NCI-H2029 (cell line): ENCODE measurements around the gene TMEM132D.
"Not testable (repeated sequence)": the region's sequence is repeated elsewhere in the genome, so short reads cannot be mapped to it uniquely, and the experiment has no call there.

Experiments used
- DNase-seq: peaks from one replicate; lab custom pipeline; 2025; lab: John Stamatoyannopoulos, UW

Gene TMEM132D

DNA sequence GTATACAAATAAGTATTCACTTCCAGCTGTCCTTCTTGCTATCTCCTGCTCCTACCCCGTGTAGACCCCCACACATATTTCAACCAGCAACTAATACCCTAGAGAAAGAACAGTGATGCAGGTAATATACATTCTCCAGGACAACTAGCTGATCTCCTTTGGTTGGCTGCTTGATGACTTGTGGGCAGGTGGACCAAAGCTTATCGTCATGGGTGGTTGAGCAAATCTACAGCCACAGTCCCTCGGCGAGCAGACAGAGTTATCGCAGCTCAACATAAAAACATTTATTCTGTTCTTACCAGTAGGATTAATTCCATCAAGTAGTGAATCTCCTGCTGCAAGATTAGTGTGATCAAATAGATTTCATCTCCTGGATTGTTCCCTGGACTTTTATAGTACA, 314.3 kb downstream of the TMEM132D start:
- no peak for DNase-seq

DNA sequence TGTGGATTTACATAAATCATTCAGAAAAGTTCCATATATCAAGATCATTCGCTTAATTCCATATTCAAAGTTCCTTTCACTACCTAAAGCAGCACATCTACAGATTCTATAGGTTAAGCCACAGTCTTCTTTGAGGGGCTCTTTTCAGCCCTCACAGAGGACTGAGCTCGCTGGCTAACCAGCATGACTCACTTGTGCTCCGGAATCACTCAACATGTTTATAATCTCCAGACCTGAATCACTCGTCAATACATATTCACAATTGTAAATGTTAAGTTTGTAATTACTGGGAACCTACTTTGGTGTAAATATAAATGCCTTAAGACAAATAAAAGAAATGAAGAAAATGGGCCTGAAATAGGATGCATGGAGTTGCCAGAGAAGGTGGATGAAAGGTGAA, 315.7 kb downstream of the TMEM132D start:
- no peak for DNase-seq

DNA sequence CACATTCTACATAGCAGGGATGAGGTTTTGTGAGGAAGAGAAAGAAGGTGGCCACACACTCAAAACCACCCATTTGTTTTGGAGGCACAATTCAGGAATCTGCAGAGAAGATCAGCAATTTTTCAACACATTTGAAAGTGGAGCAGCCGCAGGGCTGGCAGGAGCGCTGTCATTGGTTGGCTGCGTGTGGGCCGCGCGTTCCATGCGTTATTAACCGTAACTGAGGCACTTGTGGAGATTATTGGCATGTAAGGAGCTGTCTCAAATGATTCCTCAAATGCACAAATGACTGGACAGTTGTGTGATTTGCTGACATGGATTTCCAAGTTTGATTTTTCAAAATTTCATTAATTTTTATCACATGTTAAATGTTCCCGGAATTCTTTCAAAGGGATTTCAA, 318.5 kb downstream of the TMEM132D start:
- DNase-seq, result no peak

DNA sequence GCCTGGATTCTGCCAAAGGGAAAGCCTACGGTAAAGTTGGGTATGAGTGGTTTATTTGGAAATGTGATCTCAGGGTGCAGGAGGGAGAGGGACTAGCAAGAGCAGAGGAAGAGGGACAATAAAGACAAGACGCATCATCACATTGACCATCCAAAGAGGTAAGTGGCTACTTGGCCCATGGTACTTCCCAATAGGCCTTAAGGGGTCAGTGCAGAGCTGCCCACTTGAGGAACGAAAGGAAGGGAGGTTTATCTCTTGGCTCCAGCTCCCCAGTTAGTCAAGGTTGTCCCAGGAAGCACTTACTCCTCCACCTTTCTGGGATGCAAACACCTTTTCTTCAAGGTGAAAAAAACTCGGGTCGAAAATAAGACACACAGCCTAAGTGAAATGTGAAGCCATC, 323.9 kb downstream of the TMEM132D start:
- no peak for DNase-seq

DNA sequence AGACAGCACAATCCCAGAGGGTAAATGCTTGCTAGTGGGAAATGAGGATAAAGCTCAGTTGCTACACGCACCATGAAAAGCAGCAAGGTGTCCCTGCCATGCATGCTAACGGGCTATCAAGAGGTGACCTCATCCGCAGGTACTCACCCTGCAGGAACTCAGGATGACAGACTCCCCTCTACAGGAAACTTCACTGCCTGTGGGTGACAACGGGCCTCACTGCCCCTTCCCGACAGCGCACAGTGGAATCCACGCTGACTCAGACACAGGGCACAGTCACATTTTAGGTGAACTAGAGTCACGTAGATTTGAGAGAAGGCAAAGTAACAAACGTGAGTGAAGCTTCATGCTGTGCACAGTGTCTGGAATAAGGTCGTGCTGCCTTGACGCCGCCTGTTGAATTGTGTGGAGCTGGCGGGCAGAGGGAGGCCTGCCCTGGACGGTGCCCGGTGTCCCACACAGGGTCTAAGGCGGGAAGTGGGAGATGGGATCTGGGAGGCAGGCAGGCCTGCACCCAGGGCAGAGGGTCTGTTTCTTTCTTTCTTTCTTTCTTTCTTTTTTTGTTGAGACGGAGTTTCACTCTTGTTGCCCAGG, 331.8 kb downstream of the TMEM132D start:
- DNase-seq, result no peak

DNA sequence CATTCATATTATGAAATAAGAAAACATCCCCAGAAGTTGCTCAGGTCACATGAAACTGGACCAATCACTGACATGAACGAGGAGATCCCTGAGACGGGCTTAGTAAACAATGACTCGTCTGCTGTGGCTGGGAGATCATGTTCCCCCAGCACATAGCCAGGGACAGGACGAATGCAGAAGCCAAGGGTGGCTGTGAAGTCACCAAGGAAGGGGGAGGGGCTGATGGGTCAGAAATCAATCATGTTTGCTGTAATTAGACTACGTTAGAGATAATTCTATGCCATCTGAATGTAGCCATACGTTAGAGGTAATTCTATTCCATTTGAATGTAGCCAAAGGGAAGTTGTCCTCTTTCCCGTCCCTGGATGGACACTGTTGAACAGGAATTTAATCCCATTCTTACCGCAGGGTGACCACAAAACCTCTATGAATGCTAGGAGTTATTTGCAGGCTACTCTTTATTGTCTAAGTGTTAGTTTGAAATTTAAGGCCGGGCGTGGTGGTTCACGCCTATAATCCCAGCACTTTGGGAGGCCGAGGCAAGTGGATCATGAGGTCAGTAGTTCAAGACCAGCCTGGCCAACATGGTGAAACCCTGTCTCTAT, 332.9 kb downstream of the TMEM132D start:
- peak; percentile 25 for DNase-seq

DNA sequence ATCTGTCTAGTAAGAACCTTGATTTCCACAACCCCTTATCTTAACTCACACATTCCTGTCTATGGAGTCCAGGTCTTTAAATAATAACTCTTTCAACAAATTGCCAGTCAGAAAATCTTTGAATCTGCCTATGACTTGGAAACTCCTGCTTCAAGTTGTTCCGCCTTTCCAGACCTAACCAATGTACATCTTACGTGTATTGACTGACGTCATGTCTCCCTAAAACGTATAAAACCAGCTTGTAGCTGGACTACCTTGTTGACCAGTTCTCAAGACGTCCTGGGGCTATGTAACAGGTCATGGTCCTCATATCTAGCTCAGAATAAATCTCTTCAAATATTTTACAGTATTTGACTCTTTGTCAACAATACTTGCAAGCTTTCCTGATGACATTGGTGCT, 337.0 kb downstream of the TMEM132D start:
- DNase-seq, result no peak

DNA sequence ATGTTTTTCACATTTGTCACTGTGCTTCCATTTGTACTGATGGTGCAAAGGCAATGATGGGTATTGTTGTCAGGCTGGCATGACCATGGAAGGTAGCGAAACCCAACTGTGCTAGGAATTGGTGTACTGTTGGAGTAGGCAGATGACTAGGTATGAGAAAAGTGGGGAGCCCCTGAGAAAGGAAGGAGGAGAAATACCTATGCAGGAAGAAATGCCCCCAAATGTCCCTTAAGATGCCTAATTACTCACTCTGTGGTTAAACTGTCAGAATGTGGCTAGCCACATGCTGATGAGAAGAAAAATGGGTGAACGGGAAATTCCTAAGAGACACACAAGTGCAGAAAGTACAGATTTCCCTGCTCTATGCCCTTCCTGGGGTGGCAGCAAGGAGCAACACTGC, 339.1 kb downstream of the TMEM132D start:
- DNase-seq, result no peak

DNA sequence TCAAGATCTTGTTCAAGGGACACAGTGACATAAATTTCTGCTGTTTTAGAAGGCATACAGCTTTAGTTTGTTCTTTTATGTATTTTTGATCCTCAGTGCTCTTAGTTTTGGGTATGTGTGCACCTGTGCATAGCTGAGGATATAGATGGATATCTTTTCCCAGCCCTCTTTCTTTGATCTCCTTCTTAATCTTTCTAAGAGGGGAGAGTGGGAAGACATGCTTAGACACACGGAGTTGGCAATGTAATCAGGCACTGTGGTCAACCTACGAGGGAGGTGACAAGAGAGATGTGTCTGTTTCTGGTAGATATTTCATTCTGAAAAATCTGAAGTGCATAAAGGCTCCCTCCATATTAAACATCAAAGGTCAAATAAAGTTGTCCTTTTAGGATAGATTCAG, 340.6 kb downstream of the TMEM132D start:
- no peak for DNase-seq

DNA sequence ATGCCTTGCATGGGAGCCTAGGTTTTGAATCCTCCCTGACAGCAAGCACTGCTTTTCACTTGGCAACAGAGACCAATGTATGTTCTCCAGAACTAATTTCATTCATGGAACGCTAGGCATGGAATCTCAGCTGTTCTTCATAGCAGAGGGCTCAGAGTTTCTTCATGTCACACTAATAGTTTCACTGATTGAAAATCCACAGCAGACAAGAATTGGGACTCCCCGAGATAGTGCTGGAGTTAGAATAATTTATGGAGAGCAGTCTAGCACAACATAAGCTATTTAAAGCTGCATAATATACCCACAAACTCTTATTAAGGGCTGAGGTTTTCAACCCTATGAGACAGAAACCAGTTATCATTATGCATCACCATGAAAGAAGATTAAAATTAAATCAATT, 342.5 kb downstream of the TMEM132D start:
- DNase-seq, result no peak

DNA sequence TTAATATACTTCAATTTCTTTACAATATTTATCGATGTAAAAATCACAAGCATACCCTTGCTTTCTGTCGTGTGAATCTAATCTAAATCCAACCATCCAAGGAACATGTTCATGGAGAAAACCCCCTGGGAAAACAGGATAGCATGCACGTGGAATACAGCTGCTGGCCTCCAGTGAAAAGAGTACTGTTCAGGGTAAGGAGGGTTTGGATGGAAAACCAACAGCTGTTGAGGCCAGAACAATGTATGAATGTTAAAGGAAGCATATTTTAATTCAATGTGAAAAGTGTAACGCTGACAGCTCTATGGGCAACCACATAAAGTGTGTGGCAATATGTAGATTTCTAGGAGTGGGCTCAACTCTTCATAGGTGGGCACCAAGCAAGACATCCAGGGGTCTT, 344.0 kb downstream of the TMEM132D start:
- no peak for DNase-seq

DNA sequence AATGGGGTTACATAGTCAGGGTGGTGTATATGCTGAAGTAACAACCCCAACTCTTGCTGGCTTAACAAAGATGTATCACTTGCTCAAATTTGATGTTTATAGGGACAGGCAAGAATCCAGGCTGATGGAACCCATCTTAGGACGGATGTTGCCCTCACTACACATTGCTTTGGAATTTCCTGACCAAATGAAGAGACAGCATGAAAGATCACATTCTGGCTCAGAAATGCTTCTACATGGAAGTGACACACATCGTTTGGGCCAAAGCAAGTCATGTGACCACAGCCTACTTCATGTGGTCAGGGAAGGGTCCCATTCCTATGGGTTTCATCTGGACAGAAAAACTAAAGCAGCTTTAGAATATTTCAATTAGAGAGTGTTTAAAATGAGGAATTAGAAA, 345.8 kb downstream of the TMEM132D start:
- no peak for DNase-seq

DNA sequence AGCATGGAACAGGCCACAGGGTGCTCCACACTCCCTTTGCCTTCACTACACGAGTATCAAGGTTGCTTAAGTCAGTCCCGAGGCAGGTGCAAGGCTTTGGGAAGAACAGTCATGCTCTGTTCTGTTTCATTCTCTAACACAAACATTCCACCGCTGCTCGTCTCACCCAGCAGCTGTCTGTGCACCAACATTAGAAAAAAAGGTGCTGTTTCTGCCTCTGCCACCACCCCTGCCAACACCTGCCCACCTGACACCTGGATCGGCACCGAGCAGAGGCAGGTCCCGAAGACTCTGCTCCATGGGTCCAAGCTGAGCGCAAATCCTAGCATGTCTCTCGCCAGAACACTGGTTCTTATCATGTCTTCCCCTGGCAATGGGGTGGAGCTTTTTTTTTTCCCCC, 347.7 kb downstream of the TMEM132D start:
- DNase-seq, result no peak

DNA sequence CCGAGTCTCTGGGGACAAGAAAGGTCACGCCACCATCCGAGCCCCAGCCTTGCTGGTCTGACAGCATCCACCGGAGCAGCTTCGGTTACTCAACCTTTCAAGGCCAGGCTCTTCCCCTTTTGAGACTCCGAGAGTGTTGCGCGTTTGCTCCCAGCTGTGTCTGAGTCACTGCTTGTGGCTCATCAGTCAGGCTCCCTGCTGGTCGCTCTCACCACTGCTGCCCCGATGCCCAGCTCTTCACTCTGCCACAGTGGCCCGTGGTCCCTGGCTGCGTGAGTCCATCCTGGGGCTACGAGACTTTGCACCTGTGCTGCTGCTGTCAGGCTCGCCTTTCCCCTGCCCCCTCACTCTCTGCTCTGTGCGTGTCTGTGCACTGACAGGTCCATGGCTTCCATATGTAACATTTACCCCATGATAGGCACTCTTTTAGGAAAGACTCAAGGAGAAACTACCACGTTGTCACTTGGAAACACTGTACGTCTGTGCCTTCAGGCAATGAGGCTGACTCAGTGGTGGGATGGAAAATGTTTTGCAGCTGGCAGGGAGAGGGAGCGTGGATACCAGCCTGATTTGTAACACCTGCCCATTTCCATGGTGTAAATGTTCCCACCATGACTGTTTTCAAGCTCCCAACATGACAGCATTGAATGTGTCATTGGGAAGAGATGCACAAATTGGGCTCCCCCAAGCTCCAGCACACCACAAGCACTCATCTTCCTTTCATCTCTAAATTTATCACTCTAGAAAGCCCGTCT, 350.7 kb downstream of the TMEM132D start:
- no peak for DNase-seq

DNA sequence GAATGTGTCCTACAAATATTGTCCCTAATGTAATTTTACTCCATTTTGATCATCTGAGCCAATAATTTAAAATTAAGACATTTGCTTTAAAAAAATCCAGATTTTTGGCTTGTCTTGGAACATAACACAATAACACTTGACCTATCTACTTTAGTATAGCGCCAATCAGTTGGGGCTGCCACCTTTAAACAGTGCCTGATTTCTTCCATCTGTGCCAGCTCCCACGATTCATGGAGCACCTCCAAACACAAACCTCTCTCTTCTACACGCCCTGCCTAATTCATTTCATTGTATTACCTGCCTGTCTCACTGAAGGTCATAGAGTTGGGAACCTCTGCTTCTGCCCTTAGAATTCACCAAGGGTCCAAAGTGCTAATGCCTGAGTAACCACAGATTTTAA, 352.4 kb downstream of the TMEM132D start:
- no peak for DNase-seq

DNA sequence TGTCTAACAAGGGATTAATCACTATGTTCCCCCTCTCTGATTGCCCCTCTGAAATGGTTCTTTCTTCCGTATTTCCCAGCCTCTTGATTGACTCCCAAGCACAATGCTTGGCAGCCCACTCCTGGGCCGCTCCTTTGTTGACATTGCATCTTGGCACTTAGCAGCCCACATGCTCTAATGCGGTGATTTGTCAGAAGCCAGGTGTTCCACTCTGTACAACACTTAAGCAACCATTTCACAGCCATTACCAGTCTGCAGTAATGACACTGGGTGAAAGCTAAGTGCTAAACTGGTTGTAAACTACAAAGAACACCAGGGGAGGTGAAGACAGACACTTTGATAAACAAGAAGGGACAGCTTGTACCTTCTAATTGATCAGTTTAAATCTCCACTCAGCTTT, 353.5 kb downstream of the TMEM132D start:
- peak; percentile 93 for DNase-seq

DNA sequence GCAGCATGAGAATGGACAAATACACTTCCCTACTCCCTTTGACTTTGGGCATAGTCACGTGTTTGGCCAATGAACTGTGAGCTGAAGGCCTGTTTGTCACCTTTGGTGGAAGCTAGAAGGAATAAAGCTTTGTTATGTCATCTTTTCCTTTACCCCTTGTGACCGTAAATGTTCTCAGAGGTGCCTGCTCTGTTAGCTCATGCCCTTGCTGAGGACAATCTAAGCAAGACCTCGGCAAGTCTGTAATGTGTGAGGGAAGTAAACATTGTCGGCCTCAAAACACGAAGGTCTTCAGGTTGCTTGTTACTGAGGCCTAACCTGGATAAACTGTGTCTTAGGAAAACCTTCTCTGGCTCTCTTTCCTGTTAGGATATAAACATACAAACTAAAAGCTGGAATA, 354.2 kb downstream of the TMEM132D start:
- DNase-seq, result no peak

DNA sequence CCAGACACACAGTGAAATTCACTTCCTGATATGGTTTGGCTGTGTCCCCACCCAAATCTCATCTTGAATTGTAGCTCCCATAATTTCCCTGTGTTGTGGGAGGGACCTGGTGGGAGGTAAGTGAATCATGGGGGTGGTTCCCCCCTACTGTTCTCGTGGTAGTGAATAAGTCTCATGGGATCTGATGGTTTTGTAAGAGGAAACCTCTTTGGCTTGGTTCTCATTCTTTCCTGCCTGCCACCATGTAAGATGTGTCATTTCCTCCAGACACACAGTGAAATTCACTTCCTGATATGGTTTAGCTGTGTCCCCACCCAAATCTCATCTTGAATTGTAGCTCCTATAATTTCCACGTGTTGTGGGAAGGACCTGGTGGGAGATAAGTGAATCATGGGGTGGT, 354.8 kb downstream of the TMEM132D start:
- not testable (repeated sequence) for DNase-seq

DNA sequence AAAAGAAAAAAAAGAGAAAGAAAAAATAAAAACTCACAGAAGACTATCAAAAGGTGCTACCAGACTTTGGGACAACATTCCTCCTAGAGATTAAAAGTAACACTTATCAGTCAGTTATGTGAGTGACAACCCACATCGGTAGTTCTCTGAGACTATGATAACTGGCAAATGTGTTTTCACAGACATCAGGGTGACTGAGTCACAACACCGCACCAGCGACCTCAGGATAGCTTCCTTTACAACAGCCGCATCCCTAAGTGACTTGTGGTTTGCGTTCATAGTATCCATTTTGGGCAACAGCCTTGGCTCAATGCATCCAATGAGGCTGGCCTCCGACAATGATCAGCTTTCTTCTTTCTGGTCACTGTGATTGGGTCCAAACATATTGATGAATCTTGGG, 359.1 kb downstream of the TMEM132D start:
- DNase-seq, result no peak

DNA sequence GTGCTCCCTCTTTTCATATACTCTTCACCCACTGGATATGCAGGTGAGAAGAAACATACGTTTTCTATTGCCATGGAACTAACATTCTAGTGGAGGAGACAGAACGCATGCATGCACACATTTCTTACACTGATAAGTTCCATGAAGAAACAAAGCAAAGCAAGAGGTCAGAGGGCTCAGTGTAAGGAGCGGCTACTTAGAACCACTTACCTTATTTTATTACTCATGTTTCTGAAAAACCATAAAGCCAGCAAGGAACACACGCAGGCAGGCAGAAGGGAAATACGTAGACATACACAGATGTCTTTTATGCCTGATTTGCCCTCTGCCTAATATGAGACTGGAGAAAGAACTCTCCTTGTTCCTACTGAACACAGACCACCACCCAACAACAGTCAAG, 362.9 kb downstream of the TMEM132D start:
- no peak for DNase-seq

DNA sequence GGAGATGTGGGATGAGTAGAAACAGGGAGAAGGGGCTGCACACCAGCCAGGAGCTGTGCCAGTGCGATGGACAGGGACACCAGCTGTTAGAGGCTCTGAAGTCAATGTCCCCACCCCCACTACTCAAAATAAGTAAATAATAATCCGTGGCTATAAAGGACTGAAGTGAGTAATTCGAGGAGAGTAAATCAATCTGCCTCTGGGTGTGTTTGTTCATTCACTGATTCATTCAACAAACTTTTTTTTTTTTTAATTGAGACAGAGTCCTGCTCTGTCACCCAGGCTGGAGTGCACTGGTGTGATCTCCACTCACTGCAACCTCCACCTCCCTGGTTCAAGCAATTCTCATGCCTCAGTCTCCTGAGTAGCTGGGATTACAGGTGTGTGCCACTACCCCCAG, 363.6 kb downstream of the TMEM132D start:
- DNase-seq, result peak; percentile 88

DNA sequence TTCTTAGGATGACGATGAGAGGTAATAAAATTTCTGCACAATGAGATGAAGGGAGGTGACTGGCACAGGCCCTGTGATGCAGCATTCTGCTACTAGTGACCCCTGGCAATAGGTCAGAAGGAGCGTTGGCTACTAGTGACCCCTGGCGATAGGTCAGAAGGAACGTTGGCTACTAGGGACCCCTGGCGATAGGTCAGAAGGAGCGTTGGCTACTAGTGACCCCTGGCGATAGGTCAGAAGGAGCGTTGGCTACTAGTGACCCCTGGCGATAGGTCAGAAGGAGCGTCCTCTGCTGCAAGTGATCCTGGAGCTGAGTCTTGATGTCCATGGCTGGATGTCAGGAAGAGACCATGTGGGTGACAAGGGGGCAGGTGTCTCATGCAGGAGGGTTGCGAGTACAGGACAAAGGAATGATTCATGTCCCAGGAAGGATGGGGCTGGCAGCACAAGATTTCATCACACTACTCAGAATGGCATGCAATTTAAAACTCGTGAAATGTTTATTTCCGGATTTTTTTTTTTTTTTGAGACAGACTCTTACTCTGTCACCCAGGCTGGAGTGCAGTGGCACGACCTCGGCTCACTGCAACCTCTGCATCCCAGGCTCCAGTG, 365.0 kb downstream of the TMEM132D start:
- DNase-seq, result not testable (repeated sequence)

DNA sequence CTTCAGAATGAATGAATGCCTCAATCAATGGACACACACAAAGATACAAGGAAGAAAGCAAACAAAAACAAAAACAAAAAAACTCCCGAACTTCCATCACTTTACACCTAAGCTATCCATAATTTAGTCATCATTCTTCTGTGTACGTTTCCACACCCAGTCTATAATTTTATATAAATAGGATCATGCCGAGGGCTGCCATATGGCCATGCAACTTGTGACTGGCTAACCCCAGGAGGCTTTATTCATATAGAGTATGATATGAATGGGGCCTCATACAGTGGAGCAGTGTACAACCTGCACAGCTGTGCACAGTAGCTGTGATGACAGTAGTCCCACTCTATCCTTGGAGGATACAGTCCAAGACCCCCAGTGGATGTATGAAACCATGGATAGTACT, 365.7 kb downstream of the TMEM132D start:
- no peak for DNase-seq
